SH-SY5Y (cell line): ENCODE measurements around the gene RFPL3.

Experiments
- GATA2 ChIP-seq: IDR thresholded peaks from 2 replicates; pipeline ENCODE4 v1.6.1; 2011; ENCODE audit warnings: mild to moderate bottlenecking, low read depth, low read length
- GATA3 ChIP-seq: IDR thresholded peaks from 2 replicates; pipeline ENCODE4 v1.6.1; 2011; ENCODE audit warnings: low read depth, mild to moderate bottlenecking, low read length, moderate library complexity

DNA sequence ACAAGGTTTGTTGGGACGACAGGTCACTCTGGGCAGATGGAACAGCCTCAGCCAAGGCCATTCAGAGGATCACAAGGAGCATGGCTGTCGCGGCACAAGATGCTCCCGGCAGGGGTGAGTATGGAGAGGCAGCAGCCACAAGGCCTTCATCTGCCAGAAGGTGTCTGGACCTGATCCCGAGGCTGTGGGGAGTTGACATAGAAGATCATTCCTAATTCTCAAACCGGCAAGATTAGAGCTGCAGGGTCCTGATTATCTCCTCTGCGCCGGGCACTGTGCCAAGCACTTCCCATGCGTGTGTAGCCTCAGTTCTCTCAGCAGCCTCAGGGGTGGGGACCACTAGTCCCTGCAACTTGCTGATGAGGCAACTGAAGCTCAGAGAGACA, 32.3 kb upstream of the RFPL3 start:
- TF ChIP-seq GATA2 (peak; percentile 57; the same call in 1 of the 2 replicates), GATA3 (no peak)
